ENCODE results near the gene MTCL1. TPM values are rescaled to one million over a fixed set of nuclear protein-coding genes. Genes with fewer than 3 reads are reported as not detected.

The MTCL1 gene
- total and polyA plus RNA-seq, 9 donors, result 2.2 to 9.6 (median 6.5) TPM

DNA sequence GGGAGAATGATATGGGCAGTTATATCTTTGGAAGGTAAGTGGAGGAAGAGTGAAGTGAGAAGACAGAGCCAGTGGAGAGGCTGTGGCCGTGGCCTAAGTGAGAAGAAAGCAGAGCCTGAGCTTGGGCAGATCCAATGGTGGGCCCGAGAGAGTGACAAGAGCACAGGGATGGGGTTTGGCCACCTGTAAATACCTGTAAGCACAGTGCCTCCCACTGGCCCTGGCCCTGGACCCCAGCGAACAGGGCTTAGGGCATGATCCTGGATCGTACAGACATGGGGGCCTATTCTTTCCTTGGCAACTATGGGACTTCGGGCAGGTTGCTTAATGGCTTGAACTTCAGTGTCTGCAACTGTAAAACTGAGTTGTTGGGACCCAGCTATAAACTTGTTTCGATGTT is 44.1 kb downstream of the MTCL1 start:
- no peaks in the 10 kb centered on the region for H3K9me3 ChIP-seq
- intact Hi-C loops (cut with DNase I), result no loop called here
- no peak for DNase-seq
- WGBS, 3 donors, result 96 to 98% (median 98%) methylated on average over 6 of the region's 6 CpGs
- TF ChIP-seq POLR2A (IDR thresholded peaks at IDR 0.05), result no peak
- no peak for TF ChIP-seq EP300 (IDR thresholded peaks at IDR 0.05)
- TF ChIP-seq, protein P1, sequence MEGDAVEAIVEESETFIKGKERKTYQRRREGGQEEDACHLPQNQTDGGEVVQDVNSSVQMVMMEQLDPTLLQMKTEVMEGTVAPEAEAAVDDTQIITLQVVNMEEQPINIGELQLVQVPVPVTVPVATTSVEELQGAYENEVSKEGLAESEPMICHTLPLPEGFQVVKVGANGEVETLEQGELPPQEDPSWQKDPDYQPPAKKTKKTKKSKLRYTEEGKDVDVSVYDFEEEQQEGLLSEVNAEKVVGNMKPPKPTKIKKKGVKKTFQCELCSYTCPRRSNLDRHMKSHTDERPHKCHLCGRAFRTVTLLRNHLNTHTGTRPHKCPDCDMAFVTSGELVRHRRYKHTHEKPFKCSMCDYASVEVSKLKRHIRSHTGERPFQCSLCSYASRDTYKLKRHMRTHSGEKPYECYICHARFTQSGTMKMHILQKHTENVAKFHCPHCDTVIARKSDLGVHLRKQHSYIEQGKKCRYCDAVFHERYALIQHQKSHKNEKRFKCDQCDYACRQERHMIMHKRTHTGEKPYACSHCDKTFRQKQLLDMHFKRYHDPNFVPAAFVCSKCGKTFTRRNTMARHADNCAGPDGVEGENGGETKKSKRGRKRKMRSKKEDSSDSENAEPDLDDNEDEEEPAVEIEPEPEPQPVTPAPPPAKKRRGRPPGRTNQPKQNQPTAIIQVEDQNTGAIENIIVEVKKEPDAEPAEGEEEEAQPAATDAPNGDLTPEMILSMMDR (IDR thresholded peaks at IDR 0.05), result no peak
- peaks cover 3% of the 10 kb centered on the region for H3K4me1 ChIP-seq (ENCODE audit: insufficient read depth)
- no peaks in the 10 kb centered on the region for H3K36me3 ChIP-seq
- no peaks in the 10 kb centered on the region for H3K27me3 ChIP-seq
- H3K27ac ChIP-seq, result no peak overlapping the region
- H3K4me3 ChIP-seq, result no peak overlapping the region

DNA sequence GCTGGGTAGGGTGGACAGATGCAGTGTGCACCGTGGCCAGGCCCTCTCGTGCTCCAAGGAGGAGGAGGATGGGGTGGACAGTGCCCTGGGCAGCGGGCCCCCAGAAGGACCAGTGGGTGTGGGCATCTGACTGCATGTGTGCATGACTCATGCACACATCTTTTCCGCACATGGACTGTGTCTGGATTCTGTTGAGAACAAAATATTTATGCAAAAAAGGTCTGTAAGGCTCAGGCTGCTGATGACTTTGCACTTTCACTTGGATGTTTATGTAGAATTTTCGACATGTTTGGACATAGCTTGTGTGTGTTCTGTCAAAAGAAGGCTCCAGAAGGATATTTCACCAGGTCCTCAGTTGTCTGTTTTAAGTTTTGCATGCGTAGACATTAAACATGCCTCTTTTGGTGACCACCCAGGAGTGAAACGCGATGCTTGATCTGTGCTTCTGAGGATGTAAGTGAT is 45.6 kb downstream of the MTCL1 start:
- TF ChIP-seq, protein P1 (IDR thresholded peaks at IDR 0.05), result no peak
- TF ChIP-seq POLR2A (IDR thresholded peaks at IDR 0.05) (no peak), EP300 (IDR thresholded peaks at IDR 0.05) (no peak)
- no peaks in the 10 kb centered on the region for H3K9me3 ChIP-seq
- no peak overlapping the region for H3K4me3 ChIP-seq
- no peaks in the 10 kb centered on the region for H3K36me3 ChIP-seq
- peak overlapping the region in 1 of 2 donors; percentile 6 for H3K27ac ChIP-seq
- H3K27me3 ChIP-seq, result no peaks in the 10 kb centered on the region
- WGBS, 3 donors, result 23 to 57% (median 29%) methylated on average over 8 of the region's 8 CpGs
- peak in 4 of 5 donors; percentile 25 to 56 (median 44) for DNase-seq
- peaks cover 3% of the 10 kb centered on the region for H3K4me1 ChIP-seq (ENCODE audit: insufficient read depth)
- intact Hi-C loops (cut with DNase I), result loop anchor here in 1 of 4 donors (10.0 kb wide), 1 partner anchor 46 kb away; the partner anchor contains the start of gene MTCL1

DNA sequence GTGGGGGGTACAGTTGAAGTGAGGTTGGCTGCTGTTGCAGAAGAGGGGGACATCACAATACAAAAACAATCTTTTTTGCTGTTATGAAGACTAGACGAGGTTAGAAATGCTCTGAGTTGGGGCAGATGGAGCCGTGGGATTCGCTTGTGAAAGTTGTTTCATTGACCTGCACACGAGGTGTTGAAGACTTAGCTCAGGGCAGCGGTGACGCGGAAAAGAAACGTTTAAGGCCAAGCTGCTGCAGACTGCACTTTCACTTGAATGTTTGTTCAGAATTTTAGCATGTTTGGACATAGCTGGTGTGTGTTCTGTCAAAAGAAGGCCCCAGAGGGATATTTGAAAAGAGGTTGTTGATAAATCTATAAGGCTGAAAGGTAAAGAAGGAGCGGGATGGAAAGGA is 46.3 kb downstream of the MTCL1 start:
- Histone ChIP-seq H3K4me1 (ENCODE audit: insufficient read depth) (peaks cover 3% of the 10 kb centered on the region), H3K9me3 (no peaks in the 10 kb centered on the region), H3K27me3 (no peaks in the 10 kb centered on the region), H3K4me3 (no peak overlapping the region), H3K27ac (peak overlapping the region in 1 of 2 donors; percentile 6), H3K36me3 (no peaks in the 10 kb centered on the region)
- intact Hi-C loops (cut with DNase I), result loop anchor here in 1 of 4 donors (10.0 kb wide), 1 partner anchor 47 kb away; the partner anchor contains the start of gene MTCL1
- TF ChIP-seq EP300 (IDR thresholded peaks at IDR 0.05) (no peak), POLR2A (IDR thresholded peaks at IDR 0.05) (no peak)
- TF ChIP-seq, protein P1 (IDR thresholded peaks at IDR 0.05), result no peak
- DNase-seq, result no peak
- 18 to 45% (median 31%) methylated on average over 9 of the region's 9 CpGs for WGBS, 3 donors

DNA sequence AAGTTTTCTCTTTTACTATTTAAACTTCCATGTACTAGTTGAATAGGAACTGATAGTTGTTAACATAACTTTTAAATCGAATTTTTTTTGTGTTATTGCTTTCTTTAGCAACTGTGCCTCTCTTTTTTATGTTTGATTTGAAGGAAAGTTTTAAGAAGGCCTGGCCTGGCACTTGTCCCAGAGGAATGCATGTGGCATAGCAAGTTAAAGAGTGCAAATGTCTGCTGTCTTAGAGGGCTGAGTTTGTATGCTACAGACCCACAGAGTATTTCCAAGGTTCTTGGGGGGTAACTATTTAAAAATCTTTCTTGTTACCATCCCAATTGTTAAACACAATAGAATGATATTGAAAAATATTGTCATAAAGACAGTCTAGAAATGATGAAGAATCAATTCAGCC is 47.0 kb downstream of the MTCL1 start:
- Histone ChIP-seq H3K27me3 (no peaks in the 10 kb centered on the region), H3K27ac (peak overlapping the region in 1 of 2 donors; percentile 6)
- whole genome bisulfite sequencing, 3 donors, result 3 to 24% (median 6%) methylated on average over 1 of the region's 1 CpG

More for the DNA sequence above, 47.0 kb downstream of the MTCL1 start:
- Histone ChIP-seq H3K4me1 (ENCODE audit: insufficient read depth) (peaks cover 3% of the 10 kb centered on the region), H3K9me3 (no peaks in the 10 kb centered on the region), H3K36me3 (no peaks in the 10 kb centered on the region), H3K4me3 (no peak overlapping the region)
- DNase-seq, result no peak
- intact Hi-C loops (cut with DNase I), result loop anchor here in 1 of 4 donors (10.0 kb wide), 1 partner anchor 48 kb away; the partner anchor contains the start of gene MTCL1
- TF ChIP-seq, protein P1 (IDR thresholded peaks at IDR 0.05), result no peak
- TF ChIP-seq POLR2A (IDR thresholded peaks at IDR 0.05) (no peak), EP300 (IDR thresholded peaks at IDR 0.05) (no peak)

All from ovary (tissue), 9 donors.